K562 (cell line): ENCODE results near the gene YKT6.

ENCODE experiments used
- EZH2 ChIP-seq: IDR thresholded peaks from 2 replicates; pipeline ENCODE4 v1.6.1; 2012; ENCODE audit warnings: low read depth, mild to moderate bottlenecking, inconsistent platforms, low read length, borderline replicate concordance
- KAT2B ChIP-seq: IDR thresholded peaks from one replicate; pipeline ENCODE4 v1.6.1; 2012; ENCODE audit warnings: low read depth, mild to moderate bottlenecking, control low read depth, inconsistent platforms, low read length, moderate library complexity
- TF ChIP-seq, protein P1 (sequence below): fragments of 250-450 bp; sonication (Bioruptor Pico); IDR thresholded peaks from 2 replicates; pipeline ENCODE4 v1.4.0; 2020; ENCODE audit warnings: mild to moderate bottlenecking, moderate library complexity

DNA sequence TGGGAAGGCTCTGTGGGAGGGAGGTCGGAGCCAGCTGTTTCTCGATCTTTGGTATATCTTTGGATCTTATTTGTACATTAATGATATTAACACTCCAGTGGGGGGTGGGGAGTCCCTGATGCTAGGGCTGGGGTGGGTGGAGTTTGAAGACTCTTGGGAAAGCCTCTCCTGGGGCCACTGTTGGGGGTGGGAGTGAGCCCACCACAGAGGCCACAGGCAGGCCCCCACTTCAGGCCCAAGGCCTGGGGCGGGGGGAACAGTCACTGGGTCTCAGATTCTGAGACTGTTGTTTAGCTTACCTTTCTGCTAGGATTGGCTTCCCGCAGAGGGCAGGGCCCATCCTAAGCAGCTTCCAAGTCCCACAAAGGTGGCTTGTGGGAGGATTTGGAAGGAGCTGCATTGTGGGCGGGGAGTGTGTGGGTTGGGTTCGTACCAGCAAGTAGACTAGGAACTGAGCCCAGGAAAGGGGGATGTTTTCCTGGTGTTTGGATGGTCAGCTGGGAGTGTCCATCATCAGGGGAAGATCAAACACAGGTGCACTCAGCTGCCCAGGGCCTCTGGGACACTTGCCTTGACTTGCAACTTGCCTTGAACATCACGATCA, 11.9 kb downstream of the YKT6 start:
- TF ChIP-seq EZH2 (no peak), KAT2B (no peak)
- TF ChIP-seq, protein P1, sequence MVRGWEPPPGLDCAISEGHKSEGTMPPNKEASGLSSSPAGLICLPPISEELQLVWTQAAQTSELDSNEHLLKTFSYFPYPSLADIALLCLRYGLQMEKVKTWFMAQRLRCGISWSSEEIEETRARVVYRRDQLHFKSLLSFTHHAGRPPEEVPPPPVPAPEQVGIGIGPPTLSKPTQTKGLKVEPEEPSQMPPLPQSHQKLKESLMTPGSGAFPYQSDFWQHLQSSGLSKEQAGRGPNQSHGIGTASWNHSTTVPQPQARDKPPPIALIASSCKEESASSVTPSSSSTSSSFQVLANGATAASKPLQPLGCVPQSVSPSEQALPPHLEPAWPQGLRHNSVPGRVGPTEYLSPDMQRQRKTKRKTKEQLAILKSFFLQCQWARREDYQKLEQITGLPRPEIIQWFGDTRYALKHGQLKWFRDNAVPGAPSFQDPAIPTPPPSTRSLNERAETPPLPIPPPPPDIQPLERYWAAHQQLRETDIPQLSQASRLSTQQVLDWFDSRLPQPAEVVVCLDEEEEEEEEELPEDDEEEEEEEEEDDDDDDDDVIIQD (CRISPR knock-in tag): no peak
